ENCODE measurements around the gene FBXW8.

Gene FBXW8

DNA sequence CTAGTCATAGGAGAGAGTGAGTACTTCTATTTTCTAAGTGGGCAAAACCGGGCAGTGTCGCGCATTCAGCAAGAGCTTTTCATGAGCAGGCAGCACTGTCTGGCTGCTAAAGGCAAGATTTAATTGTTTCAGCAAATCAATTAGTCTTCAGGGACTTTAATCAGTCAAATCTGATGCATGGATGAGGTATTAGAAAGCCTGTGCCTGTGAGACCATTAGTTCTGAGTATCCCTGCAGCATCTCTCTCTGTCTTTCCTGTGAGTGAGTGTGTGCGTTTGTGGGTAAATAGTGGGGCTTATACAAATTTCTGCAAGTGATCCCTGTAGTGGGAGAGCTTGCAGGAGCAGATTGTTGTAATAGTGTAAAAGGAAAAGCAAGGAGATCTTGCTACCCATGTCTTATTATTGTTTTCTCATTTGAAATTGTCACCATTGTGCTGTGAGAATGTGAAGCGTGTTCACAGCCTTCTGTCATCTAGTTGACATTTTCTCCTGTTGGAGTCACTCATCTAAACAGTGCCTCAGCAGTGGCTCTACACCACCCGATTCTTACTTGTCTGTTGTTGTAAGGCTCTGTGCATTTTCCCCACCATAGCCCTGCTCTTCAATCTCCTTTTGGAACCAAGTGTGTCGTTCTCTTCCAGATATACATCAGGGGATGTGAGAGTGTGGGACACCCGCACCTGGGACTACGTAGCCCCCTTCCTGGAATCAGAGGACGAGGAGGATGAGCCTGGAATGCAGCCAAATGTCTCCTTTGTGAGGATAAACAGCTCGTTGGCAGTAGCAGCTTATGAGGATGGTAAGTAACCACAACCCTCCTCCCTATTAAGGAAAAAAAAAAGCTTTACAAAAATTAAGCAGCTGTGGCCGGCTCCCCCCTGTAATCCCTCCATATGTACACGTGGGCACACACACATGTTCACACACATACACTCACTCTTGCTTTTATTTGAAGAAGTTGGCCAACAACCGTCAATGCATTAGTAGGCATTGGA is 53.6 kb downstream of the FBXW8 start:
- TF ChIP-seq CTCF (IDR thresholded peaks at IDR 0.05; ENCODE audit: insufficient read depth, low read depth, low read length, missing control alignments): no peak
- DNase-seq (ENCODE audit: low read depth): no peak
- no peak overlapping the region for H3K4me3 ChIP-seq (ENCODE audit: low read depth, low read length)

GRCh38 chr12:116968986-116969385 is 58.2 kb downstream of the FBXW8 start:
- TF ChIP-seq CTCF (IDR thresholded peaks at IDR 0.05; ENCODE audit: insufficient read depth, low read depth, low read length, missing control alignments): no peak
- H3K4me3 ChIP-seq (ENCODE audit: low read depth, low read length): no peak overlapping the region
- DNase-seq (ENCODE audit: low read depth): no peak

DNA sequence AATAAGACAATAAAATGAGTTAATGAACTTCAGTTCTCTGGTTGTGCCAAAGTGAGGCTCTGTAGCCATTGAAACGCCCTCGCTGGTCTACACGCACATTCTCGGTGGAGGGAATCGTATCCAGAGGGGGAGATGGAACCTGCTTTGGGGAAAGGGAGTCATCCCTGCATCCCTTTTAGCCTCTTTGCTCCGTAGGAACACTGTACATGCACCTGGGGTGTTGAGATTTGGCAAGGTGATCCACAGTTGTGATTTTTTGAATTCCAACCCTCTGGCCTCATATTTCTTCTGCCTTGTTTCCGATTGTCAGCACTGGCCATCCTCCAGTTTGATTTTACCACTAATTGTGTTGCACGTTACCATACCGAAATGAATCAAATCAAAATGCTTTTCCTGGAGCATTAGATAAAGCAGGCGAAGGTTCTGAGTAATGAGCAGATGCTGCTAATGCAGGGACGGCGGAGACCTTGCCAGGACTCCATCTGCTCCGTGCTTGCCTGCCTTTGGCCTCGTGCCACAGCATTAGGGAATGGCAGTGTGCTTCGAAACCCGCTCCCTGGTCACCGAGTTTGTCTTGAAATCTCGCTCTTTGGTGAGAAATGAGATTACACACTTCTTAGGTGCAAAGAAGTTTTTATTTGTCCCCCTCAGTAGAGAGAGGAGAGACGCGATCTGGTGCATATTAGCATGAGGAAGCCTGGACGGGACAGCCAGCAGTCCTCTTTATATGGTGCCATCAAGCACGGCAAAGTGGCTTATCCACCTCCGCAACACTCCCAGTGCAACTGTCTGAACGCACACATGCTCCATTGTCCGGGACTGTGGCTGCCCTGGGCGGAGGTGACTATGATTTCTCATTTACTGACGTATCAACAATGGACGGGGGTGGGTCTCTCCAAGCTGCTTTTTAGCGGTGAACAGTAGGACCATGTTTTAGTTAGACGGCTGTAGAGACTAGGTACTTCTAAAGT is 59.1 kb downstream of the FBXW8 start:
- H3K4me3 ChIP-seq (ENCODE audit: low read depth, low read length): no peak overlapping the region
- DNase-seq (ENCODE audit: low read depth): no peak
- TF ChIP-seq CTCF (IDR thresholded peaks at IDR 0.05; ENCODE audit: insufficient read depth, low read depth, low read length, missing control alignments): no peak

- H3K4me3 ChIP-seq (ENCODE audit: low read depth, low read length): no peak overlapping the region
- no peak for TF ChIP-seq CTCF (IDR thresholded peaks at IDR 0.05; ENCODE audit: insufficient read depth, low read depth, low read length, missing control alignments)
- no peak for DNase-seq (ENCODE audit: low read depth)
Measured at GRCh38 chr12:116971222-116971621, 60.5 kb downstream of the FBXW8 start.

DNA sequence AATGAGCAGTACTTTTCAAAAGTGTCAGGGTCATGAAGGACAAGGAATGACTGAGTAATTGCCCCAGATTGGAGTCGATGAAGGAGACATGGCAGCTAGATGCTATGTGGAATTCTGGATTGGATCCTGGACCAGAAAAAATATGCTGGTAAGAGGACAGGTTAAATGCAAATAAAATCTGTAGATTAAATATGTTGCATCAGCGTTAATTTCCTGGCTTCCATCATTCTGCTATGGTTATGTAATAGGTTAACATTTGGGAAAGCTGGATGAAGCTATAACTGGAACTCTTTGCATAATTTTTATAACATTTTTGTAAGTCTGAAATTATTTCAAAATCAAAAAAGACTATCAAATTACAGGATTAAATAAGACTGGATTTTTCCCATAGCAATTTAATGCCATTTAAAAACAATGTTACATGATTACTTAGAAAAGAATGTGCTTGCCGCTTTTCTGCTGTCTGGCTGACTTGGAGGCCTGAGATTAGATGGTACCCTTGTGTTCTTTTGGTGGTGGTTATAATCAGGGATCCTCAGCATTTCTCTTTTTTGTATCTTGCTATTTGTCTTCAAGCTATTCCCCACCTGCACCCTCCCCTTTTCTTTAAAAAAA is 65.1 kb downstream of the FBXW8 start:
- H3K4me3 ChIP-seq (ENCODE audit: low read depth, low read length): no peak overlapping the region
- TF ChIP-seq CTCF (IDR thresholded peaks at IDR 0.05; ENCODE audit: insufficient read depth, low read depth, low read length, missing control alignments): no peak
- no peak for DNase-seq (ENCODE audit: low read depth)

Measured in GM12865 (cell line).